Measurements from ENCODE around the gene P2RY1.
"Not testable (repeated sequence)": the region's sequence is repeated elsewhere in the genome, so short reads cannot be mapped to it uniquely, and the experiment has no call there.

Gene P2RY1

DNA sequence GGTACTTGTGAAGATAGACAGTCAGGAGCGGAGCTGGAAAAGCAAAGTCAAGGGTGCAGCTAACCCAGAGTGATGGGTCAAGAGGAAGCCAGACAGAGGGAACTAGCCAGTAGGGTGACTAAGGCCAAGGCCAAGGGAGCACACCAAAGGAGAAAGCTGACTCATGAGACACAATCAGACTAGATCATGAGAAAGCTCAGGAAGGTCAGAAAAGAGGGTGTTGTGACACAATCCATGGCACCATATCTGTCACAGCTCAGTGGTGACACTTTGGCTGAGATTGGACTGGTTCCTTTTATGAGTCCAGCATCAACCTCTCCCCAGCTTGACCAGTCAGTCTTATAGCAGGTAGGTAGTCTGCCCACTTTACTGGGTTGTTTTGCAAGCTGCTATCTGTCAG lies 22.2 kb downstream of the P2RY1 start:
- TF ChIP-seq, protein P1, sequence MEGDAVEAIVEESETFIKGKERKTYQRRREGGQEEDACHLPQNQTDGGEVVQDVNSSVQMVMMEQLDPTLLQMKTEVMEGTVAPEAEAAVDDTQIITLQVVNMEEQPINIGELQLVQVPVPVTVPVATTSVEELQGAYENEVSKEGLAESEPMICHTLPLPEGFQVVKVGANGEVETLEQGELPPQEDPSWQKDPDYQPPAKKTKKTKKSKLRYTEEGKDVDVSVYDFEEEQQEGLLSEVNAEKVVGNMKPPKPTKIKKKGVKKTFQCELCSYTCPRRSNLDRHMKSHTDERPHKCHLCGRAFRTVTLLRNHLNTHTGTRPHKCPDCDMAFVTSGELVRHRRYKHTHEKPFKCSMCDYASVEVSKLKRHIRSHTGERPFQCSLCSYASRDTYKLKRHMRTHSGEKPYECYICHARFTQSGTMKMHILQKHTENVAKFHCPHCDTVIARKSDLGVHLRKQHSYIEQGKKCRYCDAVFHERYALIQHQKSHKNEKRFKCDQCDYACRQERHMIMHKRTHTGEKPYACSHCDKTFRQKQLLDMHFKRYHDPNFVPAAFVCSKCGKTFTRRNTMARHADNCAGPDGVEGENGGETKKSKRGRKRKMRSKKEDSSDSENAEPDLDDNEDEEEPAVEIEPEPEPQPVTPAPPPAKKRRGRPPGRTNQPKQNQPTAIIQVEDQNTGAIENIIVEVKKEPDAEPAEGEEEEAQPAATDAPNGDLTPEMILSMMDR (IDR thresholded peaks at IDR 0.05; ENCODE audit: low read depth, low read length) = no peak
- H3K4me3 ChIP-seq (ENCODE audit: low read depth, low read length) = no peak overlapping the region

DNA sequence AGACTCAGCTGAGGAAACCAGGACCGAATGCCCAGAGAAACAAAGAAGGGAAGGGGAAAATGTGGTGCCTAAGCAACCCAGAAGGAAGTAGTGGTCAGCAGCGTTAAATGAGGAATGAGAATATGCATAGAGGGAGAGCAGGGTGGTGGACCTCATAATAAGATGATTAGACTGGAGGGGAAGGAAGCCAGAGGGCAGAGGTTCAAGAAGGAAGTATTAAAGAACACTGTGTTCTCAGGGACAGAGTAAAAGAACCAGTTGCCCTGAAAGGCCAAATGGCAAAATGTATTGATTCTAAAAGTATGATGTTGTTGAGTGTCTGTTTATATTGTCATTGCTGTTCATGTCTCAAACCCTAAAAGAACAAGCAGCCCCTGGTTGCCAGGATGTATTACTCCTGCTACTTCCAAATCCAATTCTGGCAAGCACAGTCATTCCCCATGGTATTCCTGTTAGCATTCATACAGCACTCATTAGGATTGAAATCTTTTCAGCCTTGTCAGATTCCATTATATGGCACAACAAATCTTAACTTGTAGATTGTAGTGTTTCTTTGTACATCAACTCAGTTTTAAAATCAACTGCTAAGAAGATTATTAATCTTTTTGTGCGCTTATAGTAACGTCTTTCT lies 23.4 kb downstream of the P2RY1 start:
- TF ChIP-seq, protein P1 (IDR thresholded peaks at IDR 0.05; ENCODE audit: low read depth, low read length) = no peak
- no peak overlapping the region for H3K4me3 ChIP-seq (ENCODE audit: low read depth, low read length)

DNA sequence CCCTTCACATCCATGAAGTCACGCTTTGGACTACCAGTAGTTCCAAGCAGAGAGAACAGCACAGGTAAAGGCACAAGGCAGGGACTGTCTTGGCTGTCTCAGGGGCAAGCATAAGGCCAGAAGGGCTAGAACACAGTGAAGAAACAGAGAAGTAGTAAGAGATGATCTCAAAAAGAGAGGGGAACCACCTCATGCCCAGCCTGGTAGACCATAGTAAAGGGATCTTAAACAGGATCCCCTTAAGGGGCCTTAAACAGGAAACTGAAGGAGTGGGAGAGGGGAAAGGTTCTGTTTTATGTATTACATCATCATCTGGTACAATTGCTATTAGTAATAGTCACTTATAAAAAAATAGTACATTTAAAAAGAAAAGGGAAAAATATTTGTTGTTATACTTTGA lies 25.8 kb downstream of the P2RY1 start:
- H3K4me3 ChIP-seq (ENCODE audit: low read depth, low read length) = no peak overlapping the region
- TF ChIP-seq, protein P1 (IDR thresholded peaks at IDR 0.05; ENCODE audit: low read depth, low read length) = no peak

DNA sequence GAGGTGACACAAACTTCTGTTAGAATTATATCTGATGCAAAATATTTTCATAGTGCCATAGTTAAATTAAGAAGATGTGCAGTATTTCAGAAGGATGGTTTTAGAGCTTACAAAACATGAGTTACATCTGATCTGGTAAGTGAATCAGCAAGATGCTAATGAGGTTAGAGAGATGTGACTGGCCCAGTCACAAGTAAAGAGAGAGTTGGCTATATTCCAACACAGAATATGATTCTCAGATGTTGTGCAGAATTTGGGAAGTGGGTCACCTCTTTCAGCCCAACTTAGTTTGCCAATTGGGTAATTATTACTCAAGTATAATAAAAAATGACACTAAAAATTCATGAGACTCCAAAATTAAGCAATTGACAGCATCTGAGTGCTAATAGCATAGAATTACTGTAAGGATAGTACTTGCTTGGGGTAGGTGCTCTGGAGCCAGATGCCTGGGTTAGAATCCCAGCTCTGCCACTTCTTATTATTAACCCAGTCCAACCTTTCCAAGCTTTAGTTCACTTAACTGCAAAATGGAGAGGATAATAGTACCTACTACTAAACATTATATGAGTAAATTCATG lies 30.8 kb downstream of the P2RY1 start:
- TF ChIP-seq, protein P1 (IDR thresholded peaks at IDR 0.05; ENCODE audit: low read depth, low read length) = no peak
- no peak overlapping the region for H3K4me3 ChIP-seq (ENCODE audit: low read depth, low read length)

DNA sequence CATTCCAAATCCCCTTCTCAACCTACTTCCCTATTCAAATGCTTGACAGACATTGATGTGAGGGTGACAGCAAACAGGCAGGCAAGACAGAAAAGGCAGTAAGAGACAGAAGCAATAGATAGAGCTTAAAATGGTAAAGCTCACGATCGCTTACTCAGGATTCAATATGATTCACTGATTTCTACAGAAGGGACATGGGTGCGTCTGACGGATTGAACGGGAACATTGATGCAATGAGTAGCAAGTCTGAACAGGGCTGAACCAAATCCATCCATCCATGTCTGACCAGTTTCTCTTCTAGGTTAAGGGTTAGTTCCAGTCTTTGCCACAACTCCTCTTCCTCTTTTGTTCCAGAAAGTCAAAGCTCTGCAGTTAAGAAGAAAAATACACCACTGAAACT lies 35.1 kb downstream of the P2RY1 start:
- TF ChIP-seq, protein P1 (IDR thresholded peaks at IDR 0.05; ENCODE audit: low read depth, low read length) = no peak

DNA sequence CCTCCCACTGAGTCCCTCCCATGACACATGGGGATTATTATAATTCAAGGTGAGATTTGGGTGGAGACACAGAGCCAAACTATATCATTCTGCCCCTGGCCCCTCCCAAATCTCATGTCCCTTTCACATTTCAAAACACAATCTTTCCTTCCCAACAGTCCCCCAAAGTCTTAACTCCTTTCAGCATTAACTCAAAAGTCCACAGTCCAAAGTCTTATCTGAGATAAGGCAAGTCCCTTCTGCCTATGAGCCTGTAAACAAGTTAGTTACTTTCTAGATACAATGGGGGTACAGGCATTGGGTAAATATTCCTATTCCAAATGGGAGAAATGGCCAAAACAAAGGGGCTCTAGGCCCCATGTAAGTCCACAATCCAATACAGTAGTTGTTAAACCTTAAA lies 38.4 kb downstream of the P2RY1 start:
- not testable (repeated sequence) for H3K4me3 ChIP-seq (ENCODE audit: low read depth, low read length)

More for the DNA sequence above, 35.1 kb downstream of the P2RY1 start:
- no peak overlapping the region for H3K4me3 ChIP-seq (ENCODE audit: low read depth, low read length)

DNA sequence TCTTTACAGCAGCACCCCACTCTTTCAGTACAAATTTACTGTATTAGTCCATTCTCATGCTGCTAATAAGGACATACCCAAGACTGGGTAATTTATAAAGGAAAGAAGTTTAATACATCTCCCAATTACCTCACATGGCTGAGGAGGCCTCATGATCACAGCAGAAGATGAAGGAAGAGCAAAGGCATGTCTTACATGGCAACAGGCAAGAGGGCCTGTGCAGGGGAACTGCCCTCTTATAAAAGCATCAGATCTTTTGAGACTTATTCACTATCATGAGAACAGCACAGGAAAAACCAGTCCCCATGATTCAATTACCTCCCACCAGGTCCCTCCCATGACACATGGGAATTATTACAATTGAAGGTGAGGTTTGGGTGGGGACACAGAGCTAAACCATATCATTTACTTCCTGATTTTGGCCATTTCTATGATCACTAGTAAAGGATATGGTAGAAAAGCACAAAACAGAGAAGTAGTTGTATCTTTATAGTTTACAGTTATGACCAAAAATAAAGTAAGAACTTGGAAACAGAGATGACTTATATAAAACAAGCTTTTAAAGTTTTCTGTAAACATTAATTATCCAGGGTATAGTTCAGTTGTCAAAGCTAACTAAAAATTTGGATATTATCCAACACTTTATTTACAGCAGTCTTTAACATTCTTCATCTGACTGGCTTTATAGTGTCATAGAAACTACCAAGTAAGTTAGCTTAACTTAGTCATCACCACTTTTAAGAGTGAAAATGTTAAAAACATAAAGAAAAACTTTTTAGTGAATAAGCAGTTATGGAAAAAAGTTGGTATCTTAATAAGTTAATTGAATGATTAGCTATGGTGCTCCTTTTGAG lies 40.2 kb downstream of the P2RY1 start:
- H3K4me3 ChIP-seq (ENCODE audit: low read depth, low read length) = no peak overlapping the region
- TF ChIP-seq, protein P1 (IDR thresholded peaks at IDR 0.05; ENCODE audit: low read depth, low read length) = no peak

Measured in WI38 (cell line).